Fibroblast of skin of scalp (primary cell): Measurements from ENCODE around the gene IGSF6.
A peak's percentile ranks its signal among the peaks of the same experiment; 100 is the strongest.
"Not testable (repeated sequence)": the region's sequence is repeated elsewhere in the genome, so short reads cannot be mapped to it uniquely, and the experiment has no call there.

Experiments used
- DNase-seq: peaks from one replicate; pipeline ENCODE4 v3.0.0-alpha.2; 2013

The IGSF6 gene

DNA sequence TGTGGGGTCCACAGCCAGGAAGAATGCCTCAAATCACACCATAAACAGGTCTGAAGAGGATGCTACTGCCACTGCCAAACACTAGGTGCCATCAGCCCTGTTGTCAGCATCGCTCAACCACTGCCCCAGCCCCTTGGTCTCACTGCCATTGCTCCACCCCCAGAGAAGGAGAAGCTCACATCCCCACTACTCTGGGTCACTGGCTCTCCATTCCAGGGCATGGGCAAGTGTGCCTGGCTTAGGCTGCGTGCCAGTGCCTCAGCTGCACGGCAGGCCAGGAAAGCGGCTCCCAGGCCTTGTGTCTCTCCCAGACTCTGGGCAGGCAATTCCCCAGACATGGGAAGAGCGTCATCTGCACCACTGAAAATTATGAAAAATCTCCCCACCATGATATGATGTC lies 1.2 kb upstream of the IGSF6 start:
- DNase-seq, result no peak

DNA sequence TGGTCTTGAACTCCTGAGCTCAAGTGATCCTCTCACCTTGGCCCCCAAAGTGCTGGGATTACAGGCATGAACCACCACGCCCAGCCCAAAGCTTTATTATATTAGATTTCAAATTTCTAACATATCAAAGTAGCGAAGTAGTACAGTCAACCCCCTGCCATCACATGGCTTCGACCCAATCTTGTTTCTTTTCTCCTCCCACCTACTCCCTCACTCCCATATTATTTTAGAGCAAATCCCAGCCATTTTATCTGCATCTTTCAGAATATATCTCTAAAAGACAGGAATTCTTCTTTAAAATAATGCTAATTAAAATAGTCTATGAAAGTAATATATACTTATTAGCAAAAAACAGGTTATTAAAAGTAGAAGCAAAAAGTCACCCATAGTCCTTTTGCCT lies 893 bp downstream of the IGSF6 start:
- DNase-seq, result no peak

GRCh38 chr16:21650521-21650920 lies 1.9 kb downstream of the IGSF6 start:
- DNase-seq, result no peak

DNA sequence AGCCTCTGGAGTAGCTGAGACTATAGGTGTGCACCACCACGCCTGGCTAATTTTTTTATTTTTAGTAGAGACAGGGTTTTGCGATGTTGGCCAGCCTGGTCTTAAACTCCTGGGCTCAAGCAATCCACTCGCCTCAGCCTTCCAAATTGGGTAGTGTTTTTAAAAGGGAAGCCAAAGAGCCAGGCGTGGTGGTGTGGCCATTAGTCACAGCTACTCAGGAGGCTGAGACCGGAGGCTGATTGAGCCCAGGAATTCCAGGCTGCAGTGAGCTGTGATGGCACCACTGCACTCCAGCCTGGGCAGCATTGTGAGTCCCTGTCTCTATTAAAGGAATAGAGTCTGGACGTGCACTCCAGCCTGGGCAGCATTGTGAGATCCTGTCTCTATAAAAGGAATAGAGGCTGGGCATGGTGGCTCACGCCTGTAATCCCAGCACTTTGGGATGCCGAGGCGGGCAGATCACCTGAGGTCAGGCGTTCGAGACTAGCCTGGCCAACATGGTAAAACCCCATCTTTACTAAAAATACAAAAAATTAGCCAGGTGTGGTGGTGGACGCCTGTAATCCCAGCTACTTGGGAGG lies 2.5 kb downstream of the IGSF6 start:
- DNase-seq, result not testable (repeated sequence)

- no peak for DNase-seq
Measured at GRCh38 chr16:21647562-21648164, 4.7 kb downstream of the IGSF6 start.

DNA sequence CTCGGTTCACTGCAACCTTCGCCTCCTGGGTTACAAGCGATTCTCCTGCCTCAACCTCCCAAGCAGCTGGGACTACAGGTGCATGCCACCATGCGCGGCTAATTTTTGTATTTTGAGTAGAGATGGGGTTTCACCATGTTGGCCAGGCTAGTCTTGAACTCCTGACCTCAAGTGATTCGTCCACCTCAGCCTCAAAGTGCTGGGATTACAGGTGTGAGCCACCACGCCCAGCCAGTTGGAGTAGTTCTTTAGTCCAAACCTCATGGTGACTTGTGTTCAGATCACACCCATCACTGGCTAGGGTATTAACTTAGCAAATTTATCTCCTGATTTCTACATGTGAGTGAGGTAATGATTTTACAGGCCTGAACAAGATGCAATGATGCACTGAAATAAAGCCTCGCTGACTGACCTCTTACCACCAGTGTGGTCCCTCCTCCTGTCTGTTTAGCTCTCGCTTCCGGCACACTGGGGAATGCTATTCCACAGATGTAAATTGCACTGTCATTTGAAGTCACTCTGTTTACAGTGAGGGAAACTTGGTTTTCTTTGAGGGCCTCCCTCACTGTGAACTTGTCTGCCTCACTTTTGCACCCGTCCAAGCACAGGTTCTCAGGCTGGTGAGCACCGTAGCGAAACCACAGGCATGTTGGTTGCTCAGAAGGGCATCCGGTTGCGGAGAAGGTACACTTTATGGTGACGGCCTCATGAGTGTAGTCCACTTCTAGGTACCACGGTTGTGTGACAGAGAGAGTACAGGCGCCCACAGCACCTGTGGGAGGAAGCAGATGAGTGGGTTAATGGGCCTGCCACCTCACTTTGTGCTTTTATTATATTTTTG lies 5.5 kb downstream of the IGSF6 start:
- DNase-seq, result no peak

DNA sequence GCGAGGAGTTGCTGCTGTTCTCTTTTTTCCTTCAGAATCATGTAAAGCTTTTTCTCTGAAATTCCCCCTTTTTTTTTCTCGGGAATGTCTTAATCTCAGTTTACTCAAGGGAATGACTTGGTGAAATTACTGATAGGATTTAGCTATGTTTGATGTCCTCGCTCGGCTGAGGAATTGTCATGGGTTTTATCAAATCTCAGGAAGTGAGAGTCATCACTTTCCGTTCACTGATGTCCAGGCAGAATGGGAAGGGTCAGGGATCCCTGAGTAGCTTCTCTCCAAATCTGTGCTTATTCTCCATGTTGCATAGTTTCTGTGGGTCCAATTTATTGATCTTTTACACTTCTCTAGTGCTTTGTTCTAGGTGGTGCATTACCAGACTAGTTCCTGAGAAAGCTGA lies 6.3 kb downstream of the IGSF6 start:
- no peak for DNase-seq

DNA sequence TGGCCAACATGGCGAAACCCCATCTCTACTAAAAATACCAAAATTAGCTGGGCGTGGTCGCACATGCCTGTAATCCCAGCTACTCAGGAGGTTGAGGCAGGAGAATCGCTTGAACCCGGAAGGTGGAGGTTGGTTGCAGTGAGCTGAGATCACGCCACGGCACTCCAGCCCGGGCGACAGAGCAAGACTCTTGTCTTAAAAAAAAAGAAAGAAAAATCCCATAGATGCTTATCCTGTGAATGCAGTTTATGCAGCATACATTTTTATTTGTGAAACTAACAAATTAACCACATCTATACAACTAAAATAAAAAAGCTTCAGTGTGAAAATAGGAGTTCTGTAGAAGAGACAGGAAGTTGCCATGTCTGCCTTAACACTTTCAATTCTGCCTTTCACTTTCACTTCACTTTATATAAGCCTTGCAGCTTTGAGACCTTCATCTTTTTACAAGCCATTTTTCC lies 7.1 kb downstream of the IGSF6 start:
- DNase-seq, result no peak

DNA sequence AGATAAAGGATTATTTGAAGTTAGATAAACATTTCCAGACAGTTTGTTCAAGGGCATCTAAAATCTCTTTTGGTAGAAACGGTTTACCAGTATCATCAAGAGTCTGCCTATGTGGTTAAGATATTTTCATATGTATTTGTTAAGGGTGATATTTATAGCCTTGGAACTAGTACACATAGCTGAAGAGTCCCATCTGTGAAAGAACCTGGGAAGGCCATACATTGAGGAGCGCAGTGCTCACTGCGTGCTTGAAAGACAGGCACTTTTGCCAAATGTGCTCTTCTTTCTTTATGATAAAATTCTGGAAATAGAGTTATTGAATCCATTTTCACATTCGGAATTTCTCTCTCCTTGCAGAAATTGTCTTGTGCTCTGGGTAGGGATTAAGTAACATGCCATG lies 7.7 kb downstream of the IGSF6 start:
- no peak for DNase-seq

- no peak for DNase-seq
Measured at GRCh38 chr16:21643785-21644184, 8.6 kb downstream of the IGSF6 start.

DNA sequence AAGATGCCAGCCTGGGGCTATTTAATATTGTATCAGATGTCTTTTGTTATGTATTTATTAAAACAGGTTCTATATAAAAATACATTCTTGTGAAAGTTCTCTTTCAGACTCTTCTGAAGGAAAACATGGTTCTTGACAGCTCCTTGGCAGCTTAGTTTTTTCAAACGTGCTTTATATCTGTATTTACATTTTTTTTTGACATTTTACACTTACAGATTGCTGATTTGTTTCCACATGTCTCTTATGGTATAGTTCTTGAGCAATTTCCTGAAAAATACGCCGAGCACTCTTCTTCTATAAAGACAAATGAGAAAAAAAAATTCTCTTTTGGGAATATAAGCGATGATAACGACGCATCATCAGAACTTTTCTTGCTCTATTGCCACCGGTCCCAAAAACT lies 9.5 kb downstream of the IGSF6 start:
- DNase-seq, result no peak

DNA sequence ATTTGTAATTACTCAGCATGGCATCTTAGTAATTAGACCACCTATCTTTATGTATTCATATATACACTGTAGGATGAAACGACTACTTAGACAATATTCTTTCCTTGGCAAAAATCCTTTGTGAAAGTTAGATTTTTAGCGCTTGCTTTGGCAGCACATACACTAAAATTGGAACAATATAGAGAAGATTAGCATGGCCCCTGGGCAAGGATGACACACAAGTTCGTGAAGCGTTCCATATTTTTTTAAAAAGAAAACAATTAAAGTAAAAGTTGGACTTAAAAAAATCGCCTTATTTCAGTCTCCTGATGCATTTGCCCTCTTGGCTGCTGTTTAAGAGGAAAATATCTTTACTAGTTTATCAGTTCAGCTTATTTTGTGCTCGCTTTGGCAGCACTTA lies 10.5 kb downstream of the IGSF6 start:
- DNase-seq, result no peak

DNA sequence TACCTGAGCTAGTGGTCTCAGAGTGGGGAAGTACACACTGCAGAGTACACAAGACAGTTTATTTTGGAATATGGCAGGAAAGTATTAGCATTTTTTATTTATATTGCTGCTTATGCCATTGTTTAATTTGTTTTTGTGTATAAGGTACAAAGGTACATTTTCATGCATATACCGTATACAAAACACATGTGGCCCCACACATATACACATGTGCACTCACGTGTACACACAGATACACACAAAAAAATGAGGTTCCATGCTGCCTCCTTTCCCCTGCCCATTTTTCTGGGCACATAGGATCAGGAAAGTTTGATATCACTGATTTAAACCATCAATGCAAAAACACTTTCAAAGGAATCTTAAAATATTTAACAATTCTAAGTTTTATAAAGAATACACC lies 12.9 kb downstream of the IGSF6 start:
- no peak for DNase-seq

GRCh38 chr16:21638573-21638975 lies 13.8 kb downstream of the IGSF6 start:
- peak; percentile 22 for DNase-seq

- no peak for DNase-seq
Measured at GRCh38 chr16:21637032-21637968, 15.1 kb downstream of the IGSF6 start.

- DNase-seq, result not testable (repeated sequence)
Measured at GRCh38 chr16:21635694-21636093, 16.7 kb downstream of the IGSF6 start.

DNA sequence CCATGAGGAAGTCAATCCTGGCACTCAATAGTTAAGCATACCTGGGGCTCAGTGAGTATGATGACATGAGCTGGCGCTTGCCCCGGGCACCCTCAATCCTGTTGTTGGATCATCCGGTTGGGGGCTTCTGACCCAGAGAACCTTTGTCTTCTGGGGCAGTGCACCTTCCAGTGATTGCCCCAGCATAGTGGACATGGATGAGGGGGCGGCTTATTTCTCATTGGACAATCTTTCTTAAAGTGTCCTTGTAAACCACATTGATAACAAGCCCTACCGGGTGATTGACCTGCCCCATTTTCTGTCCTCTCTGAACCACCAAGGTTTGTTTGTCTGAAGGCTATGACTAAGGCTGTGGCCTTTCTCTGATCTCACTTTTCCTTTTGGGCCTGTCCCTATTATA lies 18.2 kb downstream of the IGSF6 start:
- DNase-seq, result no peak

- not testable (repeated sequence) for DNase-seq
Measured at GRCh38 chr16:21631951-21632575, 20.3 kb downstream of the IGSF6 start.

DNA sequence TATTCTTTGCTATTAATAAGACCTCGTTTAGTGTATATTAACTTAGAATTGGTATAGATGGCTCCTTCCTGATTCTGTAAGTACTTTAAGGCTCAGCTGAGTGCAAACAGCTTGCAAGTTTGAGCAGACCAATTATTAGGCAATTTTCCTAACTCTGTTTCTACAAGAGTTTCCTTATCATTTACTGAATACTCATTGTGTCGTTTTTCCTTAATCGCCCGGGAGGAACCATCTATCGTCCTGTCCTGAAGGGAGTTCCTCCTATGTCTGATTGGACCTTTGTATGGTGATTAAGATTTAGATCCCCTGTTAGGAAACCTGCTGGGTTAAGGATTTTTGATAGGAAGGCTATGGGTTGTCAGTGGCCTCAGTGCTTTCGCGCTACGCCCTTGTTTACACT lies 21.0 kb downstream of the IGSF6 start:
- not testable (repeated sequence) for DNase-seq

DNA sequence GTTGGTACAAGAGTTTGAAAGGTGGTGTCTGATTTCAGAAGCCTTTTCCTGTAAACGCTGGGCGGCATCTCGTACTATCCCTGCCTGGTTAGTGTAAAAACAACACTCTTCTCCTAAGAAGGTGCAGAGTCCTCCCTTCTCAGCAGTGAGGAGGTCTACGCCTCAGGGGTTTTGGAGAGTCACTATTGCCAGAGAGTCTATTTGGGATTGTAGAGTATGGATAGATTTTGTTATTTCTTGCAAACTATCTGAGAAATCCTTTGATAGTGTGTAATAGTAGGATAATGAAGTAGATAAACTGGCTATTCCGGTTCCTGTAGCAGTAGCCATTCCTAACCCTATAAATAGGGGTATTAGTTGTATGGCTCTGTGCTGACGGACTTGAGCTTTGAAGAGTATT lies 21.5 kb downstream of the IGSF6 start:
- not testable (repeated sequence) for DNase-seq

DNA sequence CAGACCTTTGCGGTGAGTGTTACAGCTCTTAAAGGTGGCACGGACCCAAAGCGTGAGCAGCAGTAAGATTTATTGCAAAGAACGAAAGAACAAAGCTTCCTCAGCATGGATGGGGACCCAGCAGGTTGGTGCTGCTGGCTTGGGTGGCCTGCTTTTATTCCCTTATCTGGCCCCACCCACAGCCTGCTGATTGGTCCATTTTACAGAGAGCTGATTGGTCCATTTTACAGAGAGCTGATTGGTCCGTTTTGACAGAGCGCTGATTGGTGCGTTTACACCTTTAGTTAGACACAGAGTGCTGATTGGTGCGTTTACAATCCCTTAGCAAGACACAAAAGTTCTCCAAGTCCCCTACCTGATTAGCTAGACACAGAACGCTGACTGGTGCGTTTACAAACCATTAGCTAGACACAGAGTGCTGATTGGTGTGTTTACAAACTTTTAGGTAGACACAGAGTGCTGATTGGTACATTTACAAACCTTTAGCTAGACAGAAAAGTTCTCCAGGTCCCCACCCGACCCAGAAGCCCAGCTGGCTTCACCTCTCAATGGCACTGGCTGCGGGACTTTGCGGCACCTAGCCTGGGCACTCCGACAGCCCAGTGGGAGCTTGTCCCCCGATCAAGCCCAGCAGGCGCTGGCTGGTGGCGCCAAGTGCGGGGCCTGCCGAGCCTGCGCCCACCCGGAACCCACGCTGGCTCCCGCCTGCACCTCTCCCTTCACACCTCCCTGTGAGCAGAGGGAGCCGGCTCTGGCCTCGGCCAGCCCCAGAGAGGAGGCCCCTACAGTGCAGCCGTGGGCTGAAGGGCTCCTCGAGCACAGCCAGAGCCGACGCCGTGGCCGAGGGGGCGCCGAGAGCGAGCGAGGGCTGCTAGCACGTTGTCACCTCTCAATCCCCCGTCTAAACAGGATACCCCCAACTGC lies 22.5 kb downstream of the IGSF6 start:
- not testable (repeated sequence) for DNase-seq
